ENCODE measurements around the gene ANKRD13A.
A peak's percentile ranks its signal among the peaks of the same experiment; 100 is the strongest.

The ANKRD13A gene

GRCh38 chr12:110012659-110013058 is 13.4 kb downstream of the ANKRD13A start:
- TF ChIP-seq CTCF (IDR thresholded peaks at IDR 0.05; ENCODE audit: insufficient read depth, low read depth, low read length, missing control alignments), result no peak
- DNase-seq (ENCODE audit: low read depth), result no peak
- H3K4me3 ChIP-seq (ENCODE audit: low read length), result no peak overlapping the region

GRCh38 chr12:110015132-110015531 is 15.9 kb downstream of the ANKRD13A start:
- H3K4me3 ChIP-seq (ENCODE audit: low read length), result no peak overlapping the region
- no peak for DNase-seq (ENCODE audit: low read depth)
- no peak for TF ChIP-seq CTCF (IDR thresholded peaks at IDR 0.05; ENCODE audit: insufficient read depth, low read depth, low read length, missing control alignments)

GRCh38 chr12:110020956-110021355 is 21.7 kb downstream of the ANKRD13A start:
- no peak overlapping the region for H3K4me3 ChIP-seq (ENCODE audit: low read length)
- no peak for TF ChIP-seq CTCF (IDR thresholded peaks at IDR 0.05; ENCODE audit: insufficient read depth, low read depth, low read length, missing control alignments)
- no peak for DNase-seq (ENCODE audit: low read depth)

- no peak overlapping the region for H3K4me3 ChIP-seq (ENCODE audit: low read length)
- TF ChIP-seq CTCF (IDR thresholded peaks at IDR 0.05; ENCODE audit: insufficient read depth, low read depth, low read length, missing control alignments), result no peak
- peak; percentile 27 for DNase-seq (ENCODE audit: low read depth)
These were observed 24.1 kb downstream of the ANKRD13A start for GRCh38 chr12:110023059-110023980.

- no peak for DNase-seq (ENCODE audit: low read depth)
- H3K4me3 ChIP-seq (ENCODE audit: low read length), result no peak overlapping the region
- no peak for TF ChIP-seq CTCF (IDR thresholded peaks at IDR 0.05; ENCODE audit: insufficient read depth, low read depth, low read length, missing control alignments)
These were observed 24.8 kb downstream of the ANKRD13A start for GRCh38 chr12:110024051-110024450.

GRCh38 chr12:110028323-110028722 is 29.1 kb downstream of the ANKRD13A start:
- no peak for DNase-seq (ENCODE audit: low read depth)
- H3K4me3 ChIP-seq (ENCODE audit: low read length), result no peak overlapping the region
- no peak for TF ChIP-seq CTCF (IDR thresholded peaks at IDR 0.05; ENCODE audit: insufficient read depth, low read depth, low read length, missing control alignments)

Measured in epithelial cell of esophagus (primary cell).